Right lobe of liver (tissue), 6 donors: ENCODE data around the gene NPTX1. TPM values are rescaled to one million over a fixed set of nuclear protein-coding genes. Genes with fewer than 3 reads are reported as not detected.

Source experiments
- ATAC-seq, 4 donors: fragments of 200-7000 bp; cut with Tn5 transposase; one replicate each; pipeline ENCODE4 v1.9.1; 2020; ENCODE audit warnings: mild to moderate bottlenecking in 4 of 4, moderate library complexity in 4 of 4
- DNase-seq, 3 donors: peaks; one replicate each; pipeline ENCODE4 v3.0.0-alpha.2; 2020
- H3K27ac ChIP-seq, 3 donors: fragments of 200-600 bp; one replicate each; pipeline ENCODE4 v1.8.0; 2022
- H3K27me3 ChIP-seq, 2 donors: fragments of 200-600 bp; one replicate each; pipeline ENCODE4 v1.8.0; 2022
- H3K36me3 ChIP-seq, 4 donors: fragments of 200-600 bp; sonication (generic) in 1 of 4; one replicate each; pipeline versions ENCODE4 v1.5.1 to v1.8.0; 2017 to 2022; ENCODE audit warnings: control low read depth in 1 of 4
- H3K4me1 ChIP-seq, 4 donors: fragments of 200-600 bp; sonication (generic) in 1 of 4; one replicate each; pipeline versions ENCODE4 v1.5.1 to v1.8.0; 2017 to 2022; ENCODE audit warnings: control low read depth in 1 of 4
- H3K4me3 ChIP-seq, 3 donors: fragments of 200-600 bp; one replicate each; pipeline ENCODE4 v1.8.0; 2022
- H3K9me3 ChIP-seq, 4 donors: fragments of 200-600 bp; sonication (generic) in 1 of 4; one replicate each; pipeline versions ENCODE4 v1.5.1 to v1.8.0; 2017 to 2022; ENCODE audit warnings: control low read depth in 1 of 4
- CTCF ChIP-seq, 4 donors: fragments of 200-600 bp in 3 of 4; fragments of 450-650 bp in 1 of 4; IDR thresholded peaks; one replicate each; pipeline versions ENCODE4 v1.5.1 to v1.8.0; 2016 to 2022; ENCODE audit warnings: antibody characterized with exemption in 4 of 4, mild to moderate bottlenecking in 2 of 4
- POLR2A ChIP-seq: fragments of 450-650 bp; IDR thresholded peaks from one replicate; pipeline ENCODE4 v1.6.1; 2017; ENCODE audit warnings: antibody characterized with exemption, mild to moderate bottlenecking
- WGBS: methylation state at CpG from one replicate; pipeline ENCODE4 v1.1.6; 2018; ENCODE audit warnings: low coverage, low lambda C conversion rate; ENCODE audit not compliant: insufficient coverage; ENCODE audit errors: missing lambda C conversion rate; 5-methylcytosine and 5-hydroxymethylcytosine counted together
- intact Hi-C, 2 donors: fragments of 100-400 bp; cut with DNase I; formaldehyde crosslinking; loops; one replicate each; pipeline versions ENCODE4 v1.11.2 to v1.14.1; 2022
- long read RNA-seq: library from polyadenylated mRNA; unstranded; transcript quantifications from one replicate; pipeline ENCODE4 v2.0.0, GENCODE V29; 2019
- total RNA-seq, 6 experiments: library from RNA; depleted of rRNA in 2 of 6; stranded (reverse); fragments of >200 nt in 2 of 6; fragmentation: NEBNext Ultra II Directional in 3 of 6; extraction: Animal tissue kit (Norgen Biotek cat#: 25700) in 3 of 6; gene quantifications; one replicate each; pipeline versions ENCODE4 v1.1.0 to v1.2.4, GENCODE V29; 2016 to 2023
- donor health status: DM: no; HTN: yes; CAD: no.
- donor health status: DM: no; HTN: no; CAD: no.
- donor health status: DM: no; HTN: no; CAD: no.
- donor health status: DM: no; HTN: yes; CAD: no.
- donor health status: DM: no; HTN: yes; CAD: no.

NPTX1 gene
- total RNA-seq: under 1 TPM in 1 of 6 experiments, not detected in 5; 0.06 TPM
- long read RNA-seq: 0 reads

- DNase-seq (no peak), ATAC-seq (peak; percentile 55 to 66 (median 58))
- Histone ChIP-seq H3K9me3 (no peaks in the 10 kb centered on the region), H3K36me3 (no peaks in the 10 kb centered on the region), H3K27me3 (peaks cover 0 to 40% of the 10 kb centered on the region in 2 donors), H3K27ac (no peak within 1 kb of the TSS), H3K4me1 (peaks cover 0 to 28% (median 0%) of the 10 kb centered on the region in 4 donors), H3K4me3 (no peak within 1 kb of the TSS)
- TF ChIP-seq POLR2A (no peak), CTCF (IDR thresholded peaks at IDR 0.05) (no peak)
- intact Hi-C loops: no loop called here
- 0% methylated on average over 3 of the region's 136 CpGs for WGBS
Measured at GRCh38 chr17:80475910-80476876, at the start of gene NPTX1. Gene NPTX1 (minus strand): TSS chr17:80476607. CDS start chr17:80476446, 161 bp downstream.

GRCh38 chr17:80523956-80524712, 47.7 kb upstream of the NPTX1 start:
- no peak overlapping the region for H3K4me3 ChIP-seq
- H3K9me3 ChIP-seq: no peaks in the 10 kb centered on the region
- no peaks in the 10 kb centered on the region for H3K36me3 ChIP-seq
- ATAC-seq (no peak), DNase-seq (no peak)
- H3K27ac ChIP-seq: no peak overlapping the region
- no peaks in the 10 kb centered on the region for H3K27me3 ChIP-seq
- whole genome bisulfite sequencing: 60% methylated on average over 16 of the region's 16 CpGs
- intact Hi-C loops: no loop called here
- no peaks in the 10 kb centered on the region for H3K4me1 ChIP-seq
- TF ChIP-seq POLR2A: no peak
- no peak for TF ChIP-seq CTCF (IDR thresholded peaks at IDR 0.05)

GRCh38 chr17:80523054-80523744, 46.8 kb upstream of the NPTX1 start:
- H3K9me3 ChIP-seq: no peaks in the 10 kb centered on the region
- no peaks in the 10 kb centered on the region for H3K27me3 ChIP-seq
- H3K4me1 ChIP-seq: no peaks in the 10 kb centered on the region
- H3K4me3 ChIP-seq: no peak overlapping the region
- DNase-seq (no peak), ATAC-seq (no peak)
- TF ChIP-seq POLR2A (no peak), CTCF (IDR thresholded peaks at IDR 0.05) (no peak)
- H3K36me3 ChIP-seq: no peaks in the 10 kb centered on the region
- no peak overlapping the region for H3K27ac ChIP-seq
- intact Hi-C loops: no loop called here
- WGBS: 64% methylated on average over 5 of the region's 12 CpGs

- DNase-seq: no peak
- Histone ChIP-seq H3K27me3 (no peaks in the 10 kb centered on the region), H3K4me3 (no peak overlapping the region), H3K9me3 (no peaks in the 10 kb centered on the region), H3K36me3 (no peaks in the 10 kb centered on the region), H3K4me1 (no peaks in the 10 kb centered on the region), H3K27ac (no peak overlapping the region)
- 35% methylated on average over 7 of the region's 10 CpGs for WGBS
- intact Hi-C loops: no loop called here
- no peak for ATAC-seq
- TF ChIP-seq CTCF (IDR thresholded peaks at IDR 0.05) (no peak), POLR2A (no peak)
Measured at GRCh38 chr17:80520810-80521455, 44.5 kb upstream of the NPTX1 start.
